ENCODE data around the gene TNXB.

- TF ChIP-seq EZH2 (IDR thresholded peaks at IDR 0.05; ENCODE audit: low read depth, unreplicated experiment) (no peak), CTCF (conservative IDR thresholded peaks at IDR 0.05; ENCODE audit: low read depth in 2 of 2) (peak in 1 of 2 experiments; percentile 27; a peak in 2 of 4 replicates)
These were observed 13.6 kb downstream of the TNXB start for GRCh38 chr6:32095338-32096086.
